Smooth muscle cell (in vitro differentiated cells): ENCODE results near the gene COL4A2. TPM values are rescaled to one million over a fixed set of nuclear protein-coding genes. Genes with fewer than 3 reads are reported as not detected.

Experiments used
- DNase-seq: peaks from one replicate; lab custom pipeline; 2025; ENCODE audit not compliant: unreplicated experiment; lab: John Stamatoyannopoulos, UW
- H2AFZ ChIP-seq: fragments of 200-600 bp; sonication (generic); 2 replicates; pipeline ENCODE4 v1.6.0; 2016; ENCODE audit warnings: antibody characterized with exemption, low read depth, mild to moderate bottlenecking
- H3F3A ChIP-seq: fragments of 200-600 bp; sonication (generic); 2 replicates; pipeline ENCODE4 v1.6.0; 2017; ENCODE audit warnings: antibody characterized with exemption, low read depth
- H3K27ac ChIP-seq: fragments of 200-600 bp; sonication (generic); 2 replicates; pipeline ENCODE4 v1.5.1; 2016; ENCODE audit warnings: low read depth, mild to moderate bottlenecking
- H3K27me3 ChIP-seq: fragments of 200-600 bp; sonication (generic); 2 replicates; pipeline ENCODE4 v1.6.1; 2016; ENCODE audit warnings: low read depth, mild to moderate bottlenecking
- H3K36me3 ChIP-seq: fragments of 200-600 bp; sonication (generic); 2 replicates; pipeline ENCODE4 v1.5.1; 2016; ENCODE audit warnings: low read depth
- H3K4me1 ChIP-seq: fragments of 200-600 bp; sonication (generic); 2 replicates; pipeline ENCODE4 v1.5.1; 2016; ENCODE audit warnings: low read depth
- H3K4me2 ChIP-seq: fragments of 200-600 bp; sonication (generic); 2 replicates; pipeline ENCODE4 v1.6.0; 2016; ENCODE audit warnings: mild to moderate bottlenecking
- H3K4me3 ChIP-seq: fragments of 200-600 bp; sonication (generic); 2 replicates; pipeline ENCODE4 v1.5.1; 2016; ENCODE audit warnings: mild to moderate bottlenecking
- H3K79me2 ChIP-seq: fragments of 200-600 bp; sonication (generic); 2 replicates; pipeline ENCODE4 v1.6.0; 2016; ENCODE audit warnings: low read depth, mild to moderate bottlenecking
- H3K9ac ChIP-seq: fragments of 200-600 bp; sonication (generic); 2 replicates; pipeline ENCODE4 v1.6.0; 2016; ENCODE audit warnings: low read depth
- H3K9me3 ChIP-seq: fragments of 200-600 bp; sonication (generic); replicated peaks from 2 replicates; pipeline ENCODE4 v1.5.1; 2016; ENCODE audit warnings: low read depth
- H4K20me1 ChIP-seq: fragments of 200-600 bp; sonication (generic); 2 replicates; pipeline ENCODE4 v1.6.0; 2016; ENCODE audit warnings: low read depth
- WGBS: methylation state at CpG from one replicate; pipeline ENCODE4 v1.1.7; 2016; ENCODE audit warnings: low lambda C conversion rate; 5-methylcytosine and 5-hydroxymethylcytosine counted together
- polyA plus RNA-seq: library from polyadenylated mRNA; unstranded; fragments of >200 nt; fragmentation: Nextera tagmentation; extraction: Ambion mirVana; gene quantifications from 2 replicates; pipeline ENCODE4 v1.2.1, GENCODE V29; 2016
- total RNA-seq: library from RNA; depleted of rRNA; stranded (reverse); fragments of >200 nt; gene quantifications from 2 replicates; pipeline ENCODE4 v1.2.3, GENCODE V29; 2014
- TF ChIP-seq, protein P1 (sequence below): fragments of 200-600 bp; sonication (generic); IDR thresholded peaks from 2 replicates; pipeline ENCODE4 v1.5.1; 2017; ENCODE audit warnings: borderline replicate concordance, mild to moderate bottlenecking, antibody characterized with exemption; ENCODE audit not compliant: insufficient read depth, poor library complexity, severe bottlenecking

COL4A2 gene
- total and polyA plus RNA-seq, 2 experiments from 2014 or later: 1,456 to 2,786 TPM

- no peak overlapping the region for H3K9ac ChIP-seq
- H4K20me1 ChIP-seq: peaks cover 77% of the 10 kb centered on the region
- no peak overlapping the region for H2AFZ ChIP-seq
- no peaks in the 10 kb centered on the region for H3K9me3 ChIP-seq
- H3K4me2 ChIP-seq: no peak overlapping the region
- no peak overlapping the region for H3K4me3 ChIP-seq
- TF ChIP-seq, protein P1, sequence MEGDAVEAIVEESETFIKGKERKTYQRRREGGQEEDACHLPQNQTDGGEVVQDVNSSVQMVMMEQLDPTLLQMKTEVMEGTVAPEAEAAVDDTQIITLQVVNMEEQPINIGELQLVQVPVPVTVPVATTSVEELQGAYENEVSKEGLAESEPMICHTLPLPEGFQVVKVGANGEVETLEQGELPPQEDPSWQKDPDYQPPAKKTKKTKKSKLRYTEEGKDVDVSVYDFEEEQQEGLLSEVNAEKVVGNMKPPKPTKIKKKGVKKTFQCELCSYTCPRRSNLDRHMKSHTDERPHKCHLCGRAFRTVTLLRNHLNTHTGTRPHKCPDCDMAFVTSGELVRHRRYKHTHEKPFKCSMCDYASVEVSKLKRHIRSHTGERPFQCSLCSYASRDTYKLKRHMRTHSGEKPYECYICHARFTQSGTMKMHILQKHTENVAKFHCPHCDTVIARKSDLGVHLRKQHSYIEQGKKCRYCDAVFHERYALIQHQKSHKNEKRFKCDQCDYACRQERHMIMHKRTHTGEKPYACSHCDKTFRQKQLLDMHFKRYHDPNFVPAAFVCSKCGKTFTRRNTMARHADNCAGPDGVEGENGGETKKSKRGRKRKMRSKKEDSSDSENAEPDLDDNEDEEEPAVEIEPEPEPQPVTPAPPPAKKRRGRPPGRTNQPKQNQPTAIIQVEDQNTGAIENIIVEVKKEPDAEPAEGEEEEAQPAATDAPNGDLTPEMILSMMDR: no peak
- H3K27me3 ChIP-seq: no peaks in the 10 kb centered on the region
- H3F3A ChIP-seq: peaks cover 77% of the 10 kb centered on the region
- no peaks in the 10 kb centered on the region for H3K79me2 ChIP-seq
- H3K36me3 ChIP-seq: peaks cover 15% of the 10 kb centered on the region
- 93% methylated on average over 16 of the region's 16 CpGs for WGBS
- H3K4me1 ChIP-seq: peaks cover 5% of the 10 kb centered on the region
- no peak for DNase-seq
- peak overlapping the region; percentile 60 for H3K27ac ChIP-seq
These were observed 171.5 kb downstream of the COL4A2 start for GRCh38 chr13:110478405-110479214.

DNA sequence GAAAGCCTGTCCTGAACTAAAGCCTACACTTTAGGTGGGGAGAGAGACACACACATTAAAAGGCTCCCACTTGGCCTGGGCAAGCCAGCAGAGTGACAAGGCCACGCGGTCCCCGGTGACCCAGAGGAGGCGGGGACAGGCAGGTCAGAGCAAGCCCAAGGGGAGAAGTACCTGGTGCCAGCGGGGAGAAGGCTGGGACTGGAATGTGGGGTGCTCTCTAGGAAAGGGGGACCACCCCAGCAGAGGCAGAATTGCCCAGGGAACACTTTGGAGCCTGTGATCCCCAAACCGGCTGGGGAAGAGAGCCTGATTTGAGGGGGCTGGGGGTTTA is 172.1 kb downstream of the COL4A2 start:
- no peaks in the 10 kb centered on the region for H3K9me3 ChIP-seq
- H3K27ac ChIP-seq: peak overlapping the region; percentile 60
- peaks cover 77% of the 10 kb centered on the region for H4K20me1 ChIP-seq
- no peak overlapping the region for H3K4me3 ChIP-seq
- H2AFZ ChIP-seq: no peak overlapping the region
- no peak overlapping the region for H3K9ac ChIP-seq
- no peaks in the 10 kb centered on the region for H3K79me2 ChIP-seq
- DNase-seq: no peak
- H3F3A ChIP-seq: peaks cover 77% of the 10 kb centered on the region
- H3K36me3 ChIP-seq: peaks cover 19% of the 10 kb centered on the region
- peaks cover 5% of the 10 kb centered on the region for H3K4me1 ChIP-seq
- 86% methylated on average over 6 of the region's 6 CpGs for WGBS
- no peaks in the 10 kb centered on the region for H3K27me3 ChIP-seq
- TF ChIP-seq, protein P1: no peak
- no peak overlapping the region for H3K4me2 ChIP-seq

DNA sequence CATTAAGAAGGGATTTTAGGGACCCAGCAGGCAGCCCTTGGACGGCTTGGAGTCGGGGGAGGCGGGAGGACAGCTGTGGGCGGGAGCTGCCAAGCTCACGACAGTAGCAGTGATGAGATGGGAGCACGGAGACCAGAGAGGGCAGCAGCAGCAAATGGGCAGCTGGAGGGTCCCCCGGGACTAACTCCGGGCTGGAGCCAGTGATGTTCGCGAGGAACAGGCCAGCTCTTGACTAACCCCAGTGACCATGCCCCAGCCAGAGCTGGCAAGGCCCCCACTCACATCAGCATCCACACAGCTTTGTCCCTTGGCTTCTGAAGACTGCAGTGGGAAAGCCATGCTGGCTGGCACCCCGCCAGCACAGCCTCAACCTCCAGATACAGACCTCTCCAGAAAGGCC is 172.6 kb downstream of the COL4A2 start:
- WGBS: 84% methylated on average over 11 of the region's 11 CpGs
- H3K79me2 ChIP-seq: no peaks in the 10 kb centered on the region
- H3K4me2 ChIP-seq: no peak overlapping the region
- H3K4me3 ChIP-seq: no peak overlapping the region
- no peak for DNase-seq
- peaks cover 82% of the 10 kb centered on the region for H3F3A ChIP-seq
- peaks cover 76% of the 10 kb centered on the region for H4K20me1 ChIP-seq
- H3K27me3 ChIP-seq: no peaks in the 10 kb centered on the region
- no peaks in the 10 kb centered on the region for H3K9me3 ChIP-seq
- H3K4me1 ChIP-seq: peaks cover 5% of the 10 kb centered on the region
- no peak overlapping the region for H2AFZ ChIP-seq
- TF ChIP-seq, protein P1: no peak
- peaks cover 19% of the 10 kb centered on the region for H3K36me3 ChIP-seq
- H3K27ac ChIP-seq: peak overlapping the region; percentile 60
- no peak overlapping the region for H3K9ac ChIP-seq

DNA sequence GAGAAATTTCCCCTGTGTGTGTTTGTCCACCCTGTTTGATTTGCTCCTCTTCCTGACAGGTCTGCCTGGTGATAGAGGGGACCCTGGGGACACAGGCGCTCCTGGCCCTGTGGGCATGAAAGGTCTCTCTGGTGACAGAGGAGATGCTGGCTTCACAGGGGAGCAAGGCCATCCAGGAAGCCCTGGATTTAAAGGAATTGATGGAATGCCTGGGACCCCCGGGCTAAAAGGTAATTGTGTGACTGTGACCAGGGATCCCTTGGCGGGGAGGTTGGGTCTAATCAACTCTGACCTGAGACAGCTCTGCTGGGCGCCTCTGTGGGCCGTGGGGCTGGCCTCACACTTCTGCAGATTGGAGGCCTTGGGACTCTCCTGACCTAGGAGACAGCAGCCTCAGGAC is 173.1 kb downstream of the COL4A2 start:
- H3K27ac ChIP-seq: peak overlapping the region; percentile 60
- H3K4me3 ChIP-seq: no peak overlapping the region
- peaks cover 76% of the 10 kb centered on the region for H4K20me1 ChIP-seq
- no peaks in the 10 kb centered on the region for H3K27me3 ChIP-seq
- H3K36me3 ChIP-seq: peaks cover 19% of the 10 kb centered on the region
- WGBS: 90% methylated on average over 5 of the region's 5 CpGs
- no peaks in the 10 kb centered on the region for H3K9me3 ChIP-seq
- H2AFZ ChIP-seq: no peak overlapping the region
- no peaks in the 10 kb centered on the region for H3K79me2 ChIP-seq
- peaks cover 5% of the 10 kb centered on the region for H3K4me1 ChIP-seq
- TF ChIP-seq, protein P1: no peak
- no peak overlapping the region for H3K4me2 ChIP-seq
- DNase-seq: no peak
- H3F3A ChIP-seq: peaks cover 83% of the 10 kb centered on the region
- H3K9ac ChIP-seq: no peak overlapping the region
